Stomach (tissue), 4 donors: ENCODE data around the gene TBC1D14.

Experiments
- CTCF ChIP-seq, 7 experiments: fragments of 450-650 bp in 4 of 7; fragments of 200-600 bp in 3 of 7; sonication (generic) in 3 of 7; IDR thresholded peaks; one replicate each; pipeline ENCODE4 v1.5.1; 2016 to 2019; ENCODE audit warnings: antibody characterized with exemption in 7 of 7, control low read depth in 2 of 7, mild to moderate bottlenecking in 1 of 7
- POLR2A ChIP-seq, 4 donors: fragments of 450-650 bp; IDR thresholded peaks; one replicate each; pipeline ENCODE4 v1.6.1; 2016; ENCODE audit warnings: antibody characterized with exemption in 4 of 4, control low read depth in 2 of 4, mild to moderate bottlenecking in 1 of 4, moderate library complexity in 1 of 4
- POLR2AphosphoS5 ChIP-seq, 3 donors: sonication (generic); formaldehyde crosslinking; IDR thresholded peaks; one replicate each; pipeline ENCODE4 v1.6.1; 2016; ENCODE audit warnings: antibody characterized with exemption in 3 of 3

GRCh38 chr4:6929812-6930464 lies 20.3 kb downstream of the TBC1D14 start:
- TF ChIP-seq CTCF (IDR thresholded peaks at IDR 0.05) (no peak), POLR2A (IDR thresholded peaks at IDR 0.05) (no peak), POLR2AphosphoS5 (IDR thresholded peaks at IDR 0.05) (no peak)
